ENCODE data around the gene ILDR1.
A peak's percentile ranks its signal among the peaks of the same experiment; 100 is the strongest.
"Not testable (repeated sequence)": the region's sequence is repeated elsewhere in the genome, so short reads cannot be mapped to it uniquely, and the experiment has no call there.

The ILDR1 gene

GRCh38 chr3:122021811-122022401 lies at the start of gene ILDR1:
ILDR1 (minus strand) TSS chr3:122022247; CDS start chr3:122022077, 170 bp downstream.
- ATAC-seq (no peak), DNase-seq (peak; percentile 25)

- peak; percentile 23 for ATAC-seq
- DNase-seq = no peak
Measured at GRCh38 chr3:122067588-122068240, 45.7 kb upstream of the ILDR1 start.

GRCh38 chr3:122067214-122067550 lies 45.1 kb upstream of the ILDR1 start:
- no peak for ATAC-seq
- DNase-seq = no peak

- DNase-seq (no peak), ATAC-seq (no peak)
Measured at GRCh38 chr3:122066331-122067213, 44.5 kb upstream of the ILDR1 start.

- ATAC-seq (no peak), DNase-seq (no peak)
Measured at GRCh38 chr3:122064326-122064725, 42.3 kb upstream of the ILDR1 start.

GRCh38 chr3:122063908-122064307 lies 41.9 kb upstream of the ILDR1 start:
- no peak for ATAC-seq
- DNase-seq = no peak

GRCh38 chr3:122060040-122060698 lies 38.1 kb upstream of the ILDR1 start:
- ATAC-seq = no peak

GRCh38 chr3:122058294-122058693 lies 36.2 kb upstream of the ILDR1 start:
- ATAC-seq = no peak
- DNase-seq = no peak

More at GRCh38 chr3:122060040-122060698, 38.1 kb upstream of the ILDR1 start:
- DNase-seq = no peak

- no peak for DNase-seq
- no peak for ATAC-seq
Measured at GRCh38 chr3:122057671-122058070, 35.6 kb upstream of the ILDR1 start.

- peak; percentile 80 for ATAC-seq
Measured at GRCh38 chr3:122055215-122055614, 33.2 kb upstream of the ILDR1 start, which contains the start of gene CD86. CD86 (plus strand) TSS chr3:122055362; CDS start chr3:122055490, 128 bp downstream.

GRCh38 chr3:122052968-122053367 lies 30.9 kb upstream of the ILDR1 start:
- DNase-seq (no peak), ATAC-seq (no peak)

More at GRCh38 chr3:122055215-122055614, 33.2 kb upstream of the ILDR1 start, which contains the start of gene CD86:
- no peak for DNase-seq

GRCh38 chr3:122047773-122048172 lies 25.7 kb upstream of the ILDR1 start:
- ATAC-seq, DNase-seq: not testable (repeated sequence)

- ATAC-seq, DNase-seq: not testable (repeated sequence)
Measured at GRCh38 chr3:122047296-122047695, 25.2 kb upstream of the ILDR1 start.

- ATAC-seq (no peak), DNase-seq (no peak)
Measured at GRCh38 chr3:122033023-122033422, 11.0 kb upstream of the ILDR1 start.

- ATAC-seq = no peak
- DNase-seq = no peak
Measured at GRCh38 chr3:122032531-122032930, 10.5 kb upstream of the ILDR1 start.

- DNase-seq = no peak
- ATAC-seq = no peak
Measured at GRCh38 chr3:122031123-122031468, 9.0 kb upstream of the ILDR1 start.

GRCh38 chr3:122030381-122031122 lies 8.5 kb upstream of the ILDR1 start:
- peak; percentile 65 for ATAC-seq
- no peak for DNase-seq

- ATAC-seq = no peak
Measured at GRCh38 chr3:122025296-122025695, 3.2 kb upstream of the ILDR1 start.

GRCh38 chr3:122024800-122025199 lies 2.8 kb upstream of the ILDR1 start:
- ATAC-seq (no peak), DNase-seq (no peak)

More at GRCh38 chr3:122025296-122025695, 3.2 kb upstream of the ILDR1 start:
- DNase-seq = no peak

- no peak for ATAC-seq
- DNase-seq = no peak
Measured at GRCh38 chr3:122023335-122023910, 1.4 kb upstream of the ILDR1 start.

- ATAC-seq (no peak), DNase-seq (no peak)
Measured at GRCh38 chr3:122021037-122021436, 1.0 kb downstream of the ILDR1 start.
